Keratinocyte (primary cell): Measurements from ENCODE around the gene TINCR.
A peak's percentile ranks its signal among the peaks of the same experiment; 100 is the strongest.

Source experiments
- CTCF ChIP-seq, 3 experiments: IDR thresholded peaks in 1 of 3; conservative IDR thresholded peaks in 1 of 3; optimal IDR thresholded peaks in 1 of 3; 2 replicates in 2 of 3; 3 replicates in 1 of 3; pipeline versions ENCODE3 to v1.5.1; 2011; ENCODE audit warnings: low read length in 3 of 3, mild to moderate bottlenecking in 3 of 3, moderate library complexity in 2 of 3, control low read depth in 1 of 3, inconsistent platforms in 1 of 3; ENCODE audit not compliant: insufficient read depth in 2 of 3; ENCODE audit errors: extremely low read depth in 1 of 3
- EZH2 ChIP-seq: IDR thresholded peaks from one replicate; pipeline ENCODE4 v1.6.1; 2012; ENCODE audit warnings: inconsistent platforms, mild to moderate bottlenecking, low read length, moderate library complexity

DNA sequence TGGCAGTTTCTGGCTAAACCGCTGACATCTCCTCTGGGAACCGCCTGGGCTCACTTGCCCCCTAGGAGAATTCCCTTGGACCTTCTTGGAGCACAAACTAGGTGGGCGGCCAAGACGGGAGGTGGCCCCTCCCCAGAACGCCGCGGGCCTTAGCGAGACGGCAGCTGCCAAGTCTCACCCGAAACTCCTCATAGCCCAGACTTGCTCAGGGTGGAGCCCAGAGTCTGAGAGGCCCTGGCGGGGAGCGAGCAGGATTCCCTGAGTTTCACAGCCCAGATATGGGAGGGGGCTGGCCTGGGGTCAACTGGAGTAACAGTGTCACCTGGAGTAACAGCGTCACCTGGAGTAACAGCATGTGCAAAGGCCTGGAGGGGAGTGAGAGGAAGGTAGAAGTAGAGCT lies 10.1 kb downstream of the TINCR start:
- peak in 1 of 3 experiments; percentile 33 for TF ChIP-seq CTCF (optimal IDR thresholded peaks at IDR 0.05 in 1 of 3, IDR thresholded peaks at IDR 0.05 in 1 of 3, conservative IDR thresholded peaks at IDR 0.05 in 1 of 3; ENCODE audit: extremely low read depth in 1 of 3, insufficient read depth in 2 of 3, low read length in 3 of 3)
- no peak for TF ChIP-seq EZH2
